Measurements from ENCODE around the gene TMEM86B.
"Not testable (repeated sequence)": the region's sequence is repeated elsewhere in the genome, so short reads cannot be mapped to it uniquely, and the experiment has no call there.

TMEM86B gene

GRCh38 chr19:55223291-55224037, 5.1 kb downstream of the TMEM86B start:
- in situ Hi-C loops (cut with MboI; ENCODE audit: low sequenced_read_pairs): no loop called here

- in situ Hi-C loops (cut with MboI; ENCODE audit: low sequenced_read_pairs): no loop called here
These were observed 8.0 kb downstream of the TMEM86B start for GRCh38 chr19:55220525-55220924.

GRCh38 chr19:55216461-55217198, 11.9 kb downstream of the TMEM86B start:
- in situ Hi-C loops (cut with MboI; ENCODE audit: low sequenced_read_pairs): no loop called here

- in situ Hi-C loops (cut with MboI; ENCODE audit: low sequenced_read_pairs): no loop called here
These were observed 15.0 kb downstream of the TMEM86B start for GRCh38 chr19:55213547-55213946.

GRCh38 chr19:55212447-55212846, 16.1 kb downstream of the TMEM86B start:
- in situ Hi-C loops (cut with MboI; ENCODE audit: low sequenced_read_pairs): no loop called here

GRCh38 chr19:55209693-55210472, 18.7 kb downstream of the TMEM86B start:
- in situ Hi-C loops (cut with MboI; ENCODE audit: low sequenced_read_pairs): no loop called here

- in situ Hi-C loops (cut with MboI; ENCODE audit: low sequenced_read_pairs): no loop called here
These were observed 19.5 kb downstream of the TMEM86B start, which contains the start of gene PTPRH for GRCh38 chr19:55208880-55209692. TSS of gene PTPRH (minus strand) at chr19:55209501. CDS start at chr19:55209433, 68 bp downstream.

- in situ Hi-C loops (cut with MboI; ENCODE audit: low sequenced_read_pairs): no loop called here
These were observed 21.7 kb downstream of the TMEM86B start for GRCh38 chr19:55206664-55207500.

- in situ Hi-C loops (cut with MboI; ENCODE audit: low sequenced_read_pairs): not testable (repeated sequence)
These were observed 26.4 kb downstream of the TMEM86B start for GRCh38 chr19:55202199-55202598.

GRCh38 chr19:55199620-55200204, 28.9 kb downstream of the TMEM86B start:
- in situ Hi-C loops (cut with MboI; ENCODE audit: low sequenced_read_pairs): no loop called here

GRCh38 chr19:55198651-55199050, 29.9 kb downstream of the TMEM86B start:
- in situ Hi-C loops (cut with MboI; ENCODE audit: low sequenced_read_pairs): no loop called here

- in situ Hi-C loops (cut with MboI; ENCODE audit: low sequenced_read_pairs): no loop called here
These were observed 31.0 kb downstream of the TMEM86B start for GRCh38 chr19:55197528-55197927.

GRCh38 chr19:55196803-55197202, 31.8 kb downstream of the TMEM86B start:
- in situ Hi-C loops (cut with MboI; ENCODE audit: low sequenced_read_pairs): no loop called here

- in situ Hi-C loops (cut with MboI; ENCODE audit: low sequenced_read_pairs): no loop called here
These were observed 35.1 kb downstream of the TMEM86B start for GRCh38 chr19:55193481-55193880.

GRCh38 chr19:55189403-55189835, 39.1 kb downstream of the TMEM86B start:
- in situ Hi-C loops (cut with MboI; ENCODE audit: low sequenced_read_pairs): no loop called here

GRCh38 chr19:55188625-55189024, 39.9 kb downstream of the TMEM86B start:
- in situ Hi-C loops (cut with MboI; ENCODE audit: low sequenced_read_pairs): no loop called here

- in situ Hi-C loops (cut with MboI; ENCODE audit: low sequenced_read_pairs): no loop called here
These were observed 42.5 kb downstream of the TMEM86B start for GRCh38 chr19:55186080-55186479.

GRCh38 chr19:55181740-55182139, 46.8 kb downstream of the TMEM86B start:
- in situ Hi-C loops (cut with MboI; ENCODE audit: low sequenced_read_pairs): no loop called here

Measured in hTERT RPE-1 (cell line).